Measurements from ENCODE around the gene FNDC3B.

FNDC3B gene

DNA sequence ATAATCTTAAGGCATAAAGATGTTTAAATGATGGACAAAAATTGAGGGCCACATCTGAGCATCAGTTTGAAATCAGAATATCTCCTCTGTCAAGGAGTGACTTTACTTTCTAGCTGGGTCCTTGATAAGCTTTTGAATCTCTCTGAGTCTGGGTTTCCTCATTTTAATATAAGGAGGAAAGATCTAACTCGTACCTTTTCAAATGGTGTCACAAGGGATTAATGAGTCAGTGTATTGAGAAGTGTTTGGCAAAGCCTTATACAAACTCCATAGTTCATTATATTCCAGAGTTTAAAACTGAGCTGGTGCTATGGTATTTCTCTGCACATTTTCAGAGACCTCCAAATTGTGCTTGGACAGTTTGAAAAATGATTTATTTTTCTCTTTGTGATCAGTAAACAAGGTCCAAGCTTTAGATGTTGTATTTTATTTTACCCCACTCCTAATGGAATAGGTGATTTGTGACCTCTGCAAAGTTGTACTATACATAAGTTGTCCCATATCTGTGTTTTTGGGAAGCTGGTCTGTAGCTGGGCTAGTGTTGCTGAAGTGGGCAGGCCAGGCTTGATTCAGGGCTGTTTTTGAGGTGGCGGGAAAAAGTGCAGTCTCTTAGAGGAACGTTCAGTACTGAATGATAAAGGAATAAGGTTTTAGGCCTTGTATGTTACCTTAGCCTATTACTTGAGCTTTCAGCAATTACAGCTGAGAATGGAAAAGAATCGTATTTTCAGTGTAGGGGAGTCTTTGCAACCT is 5.6 kb downstream of the FNDC3B start:
- H3K9me3 ChIP-seq (ENCODE audit: control insufficient read depth, low read depth, low read length), result no peaks in the 10 kb centered on the region
- no peak overlapping the region for H3K27ac ChIP-seq (ENCODE audit: low read length)

GRCh38 chr3:172046268-172046915 is 7.0 kb downstream of the FNDC3B start:
- no peaks in the 10 kb centered on the region for H3K9me3 ChIP-seq (ENCODE audit: control insufficient read depth, low read depth, low read length)
- no peaks in the 10 kb centered on the region for H3K27me3 ChIP-seq (ENCODE audit: control insufficient read depth, insufficient read depth, low read length)
- no peak overlapping the region for H3K4me3 ChIP-seq (ENCODE audit: low read length)
- H3K36me3 ChIP-seq (ENCODE audit: control insufficient read depth, low read depth, low read length), result peaks cover 6% of the 10 kb centered on the region
- no peak overlapping the region for H3K27ac ChIP-seq (ENCODE audit: low read length)
- H3K9ac ChIP-seq (ENCODE audit: low read length), result no peak overlapping the region
- peaks cover 16% of the 10 kb centered on the region for H3K4me1 ChIP-seq (ENCODE audit: control insufficient read depth, low read depth, low read length)

More for the DNA sequence above, 5.6 kb downstream of the FNDC3B start:
- peaks cover 6% of the 10 kb centered on the region for H3K36me3 ChIP-seq (ENCODE audit: control insufficient read depth, low read depth, low read length)
- H3K4me1 ChIP-seq (ENCODE audit: control insufficient read depth, low read depth, low read length), result peaks cover 19% of the 10 kb centered on the region
- H3K4me3 ChIP-seq (ENCODE audit: low read length), result no peak overlapping the region
- H3K27me3 ChIP-seq (ENCODE audit: control insufficient read depth, insufficient read depth, low read length), result no peaks in the 10 kb centered on the region
- no peak overlapping the region for H3K9ac ChIP-seq (ENCODE audit: low read length)

- no peak overlapping the region for H3K27ac ChIP-seq (ENCODE audit: low read length)
- no peak overlapping the region for H3K9ac ChIP-seq (ENCODE audit: low read length)
- H3K27me3 ChIP-seq (ENCODE audit: control insufficient read depth, insufficient read depth, low read length), result no peaks in the 10 kb centered on the region
- peaks cover 5% of the 10 kb centered on the region for H3K4me1 ChIP-seq (ENCODE audit: control insufficient read depth, low read depth, low read length)
- H3K4me3 ChIP-seq (ENCODE audit: low read length), result no peak overlapping the region
- peaks cover 6% of the 10 kb centered on the region for H3K36me3 ChIP-seq (ENCODE audit: control insufficient read depth, low read depth, low read length)
- H3K9me3 ChIP-seq (ENCODE audit: control insufficient read depth, low read depth, low read length), result no peaks in the 10 kb centered on the region
Measured at GRCh38 chr3:172047567-172048115, 8.3 kb downstream of the FNDC3B start.

- Histone ChIP-seq H3K9ac (ENCODE audit: low read length) (no peak overlapping the region), H3K9me3 (ENCODE audit: control insufficient read depth, low read depth, low read length) (no peaks in the 10 kb centered on the region), H3K4me1 (ENCODE audit: control insufficient read depth, low read depth, low read length) (peaks cover 5% of the 10 kb centered on the region), H3K36me3 (ENCODE audit: control insufficient read depth, low read depth, low read length) (peaks cover 6% of the 10 kb centered on the region), H3K27ac (ENCODE audit: low read length) (no peak overlapping the region), H3K4me3 (ENCODE audit: low read length) (no peak overlapping the region), H3K27me3 (ENCODE audit: control insufficient read depth, insufficient read depth, low read length) (no peaks in the 10 kb centered on the region)
Measured at GRCh38 chr3:172048599-172048998, 9.2 kb downstream of the FNDC3B start.

DNA sequence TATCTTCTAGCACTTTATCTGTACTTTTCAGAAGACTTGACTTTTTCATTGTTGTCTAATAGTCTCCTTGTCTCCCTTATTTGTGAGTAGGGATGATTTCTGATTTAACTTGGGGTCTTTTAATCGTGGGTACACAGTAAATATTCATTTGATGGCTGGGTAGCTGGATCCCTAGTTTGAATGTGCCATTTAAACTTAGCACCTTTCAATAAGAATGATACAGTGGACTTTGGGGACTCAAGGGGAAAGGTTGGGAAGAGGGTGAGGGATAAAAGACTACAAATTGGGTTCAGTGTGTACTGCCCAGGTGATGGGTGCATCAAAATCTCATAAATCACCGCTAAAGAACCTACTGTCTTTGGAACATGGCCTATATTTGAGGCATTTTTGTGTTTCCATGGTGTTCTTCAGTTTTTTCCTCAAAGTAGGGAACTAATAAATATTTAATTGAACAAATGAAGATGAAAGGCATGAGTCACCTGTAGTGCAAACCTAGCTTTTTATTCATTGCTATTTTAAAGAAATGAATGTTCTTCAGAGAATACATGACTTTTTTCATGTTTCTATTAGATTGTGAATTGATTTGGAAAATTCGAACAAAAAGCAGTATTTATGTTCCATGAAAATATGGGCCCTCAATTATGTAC is 12.1 kb downstream of the FNDC3B start:
- H3K36me3 ChIP-seq (ENCODE audit: control insufficient read depth, low read depth, low read length), result peaks cover 3% of the 10 kb centered on the region
- no peak overlapping the region for H3K27ac ChIP-seq (ENCODE audit: low read length)
- H3K9ac ChIP-seq (ENCODE audit: low read length), result no peak overlapping the region
- no peak overlapping the region for H3K4me3 ChIP-seq (ENCODE audit: low read length)
- peaks cover 5% of the 10 kb centered on the region for H3K4me1 ChIP-seq (ENCODE audit: control insufficient read depth, low read depth, low read length)
- H3K27me3 ChIP-seq (ENCODE audit: control insufficient read depth, insufficient read depth, low read length), result no peaks in the 10 kb centered on the region
- no peaks in the 10 kb centered on the region for H3K9me3 ChIP-seq (ENCODE audit: control insufficient read depth, low read depth, low read length)

- Histone ChIP-seq H3K27me3 (ENCODE audit: control insufficient read depth, insufficient read depth, low read length) (no peaks in the 10 kb centered on the region), H3K4me1 (ENCODE audit: control insufficient read depth, low read depth, low read length) (peaks cover 5% of the 10 kb centered on the region), H3K36me3 (ENCODE audit: control insufficient read depth, low read depth, low read length) (peaks cover 3% of the 10 kb centered on the region), H3K4me3 (ENCODE audit: low read length) (no peak overlapping the region), H3K27ac (ENCODE audit: low read length) (no peak overlapping the region), H3K9ac (ENCODE audit: low read length) (no peak overlapping the region), H3K9me3 (ENCODE audit: control insufficient read depth, low read depth, low read length) (no peaks in the 10 kb centered on the region)
Measured at GRCh38 chr3:172051957-172052354, 12.6 kb downstream of the FNDC3B start.

DNA sequence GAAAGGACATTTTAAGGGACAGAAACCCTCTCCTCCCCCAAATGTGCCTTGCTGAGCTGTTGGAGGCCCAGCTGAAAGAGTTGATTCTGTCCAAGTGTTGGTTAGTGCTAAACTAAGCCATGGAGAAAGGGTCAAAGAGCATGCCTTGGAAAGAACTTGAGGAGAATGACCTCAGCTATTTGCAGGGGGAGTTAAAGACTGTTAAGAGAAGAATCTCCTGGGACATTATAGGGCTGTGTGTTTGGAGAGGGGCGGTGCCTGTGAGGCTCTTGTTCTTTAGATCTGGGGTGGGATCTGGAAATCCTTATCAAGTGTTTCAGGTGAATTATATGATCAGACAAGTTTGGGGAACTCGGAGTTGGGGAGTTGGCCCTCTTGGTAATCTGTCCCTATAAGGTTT is 13.0 kb downstream of the FNDC3B start:
- peaks cover 3% of the 10 kb centered on the region for H3K36me3 ChIP-seq (ENCODE audit: control insufficient read depth, low read depth, low read length)
- H3K4me1 ChIP-seq (ENCODE audit: control insufficient read depth, low read depth, low read length), result peaks cover 1% of the 10 kb centered on the region
- no peak overlapping the region for H3K9ac ChIP-seq (ENCODE audit: low read length)
- H3K27me3 ChIP-seq (ENCODE audit: control insufficient read depth, insufficient read depth, low read length), result no peaks in the 10 kb centered on the region
- H3K27ac ChIP-seq (ENCODE audit: low read length), result no peak overlapping the region
- no peaks in the 10 kb centered on the region for H3K9me3 ChIP-seq (ENCODE audit: control insufficient read depth, low read depth, low read length)
- H3K4me3 ChIP-seq (ENCODE audit: low read length), result no peak overlapping the region

GRCh38 chr3:172054115-172054764 is 14.9 kb downstream of the FNDC3B start:
- H3K4me3 ChIP-seq (ENCODE audit: low read length), result no peak overlapping the region
- peaks cover 3% of the 10 kb centered on the region for H3K36me3 ChIP-seq (ENCODE audit: control insufficient read depth, low read depth, low read length)
- no peaks in the 10 kb centered on the region for H3K27me3 ChIP-seq (ENCODE audit: control insufficient read depth, insufficient read depth, low read length)
- H3K9me3 ChIP-seq (ENCODE audit: control insufficient read depth, low read depth, low read length), result no peaks in the 10 kb centered on the region
- no peak overlapping the region for H3K27ac ChIP-seq (ENCODE audit: low read length)
- no peak overlapping the region for H3K9ac ChIP-seq (ENCODE audit: low read length)
- H3K4me1 ChIP-seq (ENCODE audit: control insufficient read depth, low read depth, low read length), result no peaks in the 10 kb centered on the region

GRCh38 chr3:172056416-172056815 is 17.0 kb downstream of the FNDC3B start:
- H3K9ac ChIP-seq (ENCODE audit: low read length), result no peak overlapping the region
- no peak overlapping the region for H3K4me3 ChIP-seq (ENCODE audit: low read length)
- H3K27ac ChIP-seq (ENCODE audit: low read length), result no peak overlapping the region
- no peaks in the 10 kb centered on the region for H3K9me3 ChIP-seq (ENCODE audit: control insufficient read depth, low read depth, low read length)
- no peaks in the 10 kb centered on the region for H3K27me3 ChIP-seq (ENCODE audit: control insufficient read depth, insufficient read depth, low read length)
- no peaks in the 10 kb centered on the region for H3K4me1 ChIP-seq (ENCODE audit: control insufficient read depth, low read depth, low read length)
- H3K36me3 ChIP-seq (ENCODE audit: control insufficient read depth, low read depth, low read length), result no peaks in the 10 kb centered on the region

DNA sequence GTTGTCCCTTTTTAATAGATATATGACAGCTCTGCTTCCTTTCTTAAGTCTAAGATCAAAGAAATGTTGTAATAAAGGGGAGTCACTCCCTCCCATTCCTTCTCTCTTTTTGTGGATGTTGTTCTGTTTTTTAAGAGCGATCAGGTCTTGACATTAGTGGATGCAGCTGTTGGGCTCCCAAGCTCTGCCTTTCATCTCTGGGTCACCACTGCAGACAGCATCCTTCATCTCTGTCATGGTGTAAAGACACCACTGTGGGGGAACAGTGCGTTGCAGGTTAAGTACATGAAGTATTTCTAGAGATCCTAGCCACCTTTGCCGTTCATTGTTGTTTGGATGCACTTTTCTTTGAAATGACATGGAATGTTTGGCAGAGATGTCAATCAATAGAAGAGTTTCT is 17.7 kb downstream of the FNDC3B start:
- Histone ChIP-seq H3K27me3 (ENCODE audit: control insufficient read depth, insufficient read depth, low read length) (no peaks in the 10 kb centered on the region), H3K36me3 (ENCODE audit: control insufficient read depth, low read depth, low read length) (no peaks in the 10 kb centered on the region), H3K9ac (ENCODE audit: low read length) (no peak overlapping the region), H3K27ac (ENCODE audit: low read length) (no peak overlapping the region), H3K9me3 (ENCODE audit: control insufficient read depth, low read depth, low read length) (no peaks in the 10 kb centered on the region), H3K4me1 (ENCODE audit: control insufficient read depth, low read depth, low read length) (no peaks in the 10 kb centered on the region), H3K4me3 (ENCODE audit: low read length) (no peak overlapping the region)

GRCh38 chr3:172057624-172058327 is 18.4 kb downstream of the FNDC3B start:
- H3K9me3 ChIP-seq (ENCODE audit: control insufficient read depth, low read depth, low read length), result no peaks in the 10 kb centered on the region
- no peaks in the 10 kb centered on the region for H3K4me1 ChIP-seq (ENCODE audit: control insufficient read depth, low read depth, low read length)
- H3K27me3 ChIP-seq (ENCODE audit: control insufficient read depth, insufficient read depth, low read length), result no peaks in the 10 kb centered on the region
- no peaks in the 10 kb centered on the region for H3K36me3 ChIP-seq (ENCODE audit: control insufficient read depth, low read depth, low read length)
- no peak overlapping the region for H3K4me3 ChIP-seq (ENCODE audit: low read length)
- H3K27ac ChIP-seq (ENCODE audit: low read length), result no peak overlapping the region
- no peak overlapping the region for H3K9ac ChIP-seq (ENCODE audit: low read length)
